ENCODE data around the gene RTP5. TPM values are rescaled to one million over a fixed set of nuclear protein-coding genes. Genes with fewer than 3 reads are reported as not detected.

Gene RTP5
- total RNA-seq, 1 experiment from 2014 or later = not detected

GRCh38 chr2:241855245-241855887, 14.2 kb upstream of the RTP5 start:
- H3K36me3 Mint-ChIP-seq (ENCODE audit: insufficient read depth in 1 of 3, low read depth in 3 of 3) = no peaks in the 10 kb centered on the region
- no peak overlapping the region for H3K4me3 Mint-ChIP-seq
- Histone ChIP-seq H4K20me1 (ENCODE audit: control insufficient read depth, insufficient read depth, insufficient read length) (no peaks in the 10 kb centered on the region), H3K79me2 (ENCODE audit: insufficient read depth, low read length) (no peaks in the 10 kb centered on the region), H3K4me2 (ENCODE audit: insufficient read depth, insufficient read length, low read length) (no peak overlapping the region), H3K23ac (ENCODE audit: insufficient read length, low read depth, low read length) (no peak overlapping the region), H3K9ac (ENCODE audit: extremely low read depth, insufficient read length, low read length) (no peak overlapping the region), H2AK5ac (ENCODE audit: insufficient read length, low read length) (no peak overlapping the region), H3K14ac (ENCODE audit: insufficient read depth, low read length) (no peak overlapping the region; the same call in 1 of the 2 replicates), H2BK20ac (ENCODE audit: low read depth, low read length, poor library complexity, severe bottlenecking) (no peak overlapping the region), H2BK15ac (ENCODE audit: low read depth, low read length) (no peak overlapping the region), H3K23me2 (ENCODE audit: insufficient read length, low read depth, low read length, poor library complexity, severe bottlenecking) (no peaks in the 10 kb centered on the region), H3K79me1 (ENCODE audit: insufficient read depth, low read depth, low read length, poor library complexity, severe bottlenecking) (no peaks in the 10 kb centered on the region), H4K8ac (replicated peaks; ENCODE audit: insufficient read length, low read depth, low read length) (no peak overlapping the region), H3K9me3 (ENCODE audit: control insufficient read depth, low read depth, low read length) (no peaks in the 10 kb centered on the region), H2BK120ac (ENCODE audit: low read depth, low read length, poor library complexity, severe bottlenecking) (no peak overlapping the region), H3K27me3 (ENCODE audit: insufficient read depth, low read length) (no peaks in the 10 kb centered on the region), H3K18ac (ENCODE audit: insufficient read length, low read depth, low read length) (no peak overlapping the region), H3K27ac (ENCODE audit: insufficient read length, low read depth, low read length) (no peak overlapping the region), H2BK12ac (ENCODE audit: insufficient read length, low read depth, low read length) (no peak overlapping the region), H3T11ph (ENCODE audit: low read length) (no peak overlapping the region), H3K4ac (ENCODE audit: low read depth, low read length) (no peak overlapping the region), H3K56ac (ENCODE audit: insufficient read length, low read depth, low read length) (no peak overlapping the region), H2AFZ (ENCODE audit: low read length) (no peak overlapping the region), H2BK5ac (ENCODE audit: insufficient read length, low read length) (no peak overlapping the region), H4K91ac (ENCODE audit: insufficient read length, low read depth, low read length) (no peak overlapping the region), H3K4me1 (ENCODE audit: insufficient read depth, low read length) (no peaks in the 10 kb centered on the region), H4K5ac (ENCODE audit: insufficient read length, low read depth, low read length) (no peak overlapping the region)
- WGBS (ENCODE audit: extremely low coverage, insufficient read length, low lambda C conversion rate) = no CpG with 5 or more reads among the region's 18 CpGs
- H3K27ac Mint-ChIP-seq = no peak overlapping the region; a peak in 1 of 7 replicates
- TF ChIP-seq, protein P1, sequence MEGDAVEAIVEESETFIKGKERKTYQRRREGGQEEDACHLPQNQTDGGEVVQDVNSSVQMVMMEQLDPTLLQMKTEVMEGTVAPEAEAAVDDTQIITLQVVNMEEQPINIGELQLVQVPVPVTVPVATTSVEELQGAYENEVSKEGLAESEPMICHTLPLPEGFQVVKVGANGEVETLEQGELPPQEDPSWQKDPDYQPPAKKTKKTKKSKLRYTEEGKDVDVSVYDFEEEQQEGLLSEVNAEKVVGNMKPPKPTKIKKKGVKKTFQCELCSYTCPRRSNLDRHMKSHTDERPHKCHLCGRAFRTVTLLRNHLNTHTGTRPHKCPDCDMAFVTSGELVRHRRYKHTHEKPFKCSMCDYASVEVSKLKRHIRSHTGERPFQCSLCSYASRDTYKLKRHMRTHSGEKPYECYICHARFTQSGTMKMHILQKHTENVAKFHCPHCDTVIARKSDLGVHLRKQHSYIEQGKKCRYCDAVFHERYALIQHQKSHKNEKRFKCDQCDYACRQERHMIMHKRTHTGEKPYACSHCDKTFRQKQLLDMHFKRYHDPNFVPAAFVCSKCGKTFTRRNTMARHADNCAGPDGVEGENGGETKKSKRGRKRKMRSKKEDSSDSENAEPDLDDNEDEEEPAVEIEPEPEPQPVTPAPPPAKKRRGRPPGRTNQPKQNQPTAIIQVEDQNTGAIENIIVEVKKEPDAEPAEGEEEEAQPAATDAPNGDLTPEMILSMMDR (conservative IDR thresholded peaks at IDR 0.05) = no peak
- DNase-seq = no peak
- H3K4me1 Mint-ChIP-seq = peaks cover 2 to 6% of the 10 kb centered on the region in 2 experiments; a peak in 1 of 4 replicates
- no peaks in the 10 kb centered on the region for H3K9me3 Mint-ChIP-seq
- peaks cover 2% of the 10 kb centered on the region; the same call in 1 of the 2 replicates for H3K27me3 Mint-ChIP-seq (ENCODE audit: low read depth)

Data from H9 (cell line).